Measurements from ENCODE around the gene INPP5A. TPM values are rescaled to one million over a fixed set of nuclear protein-coding genes. Genes with fewer than 3 reads are reported as not detected.
A peak's percentile ranks its signal among the peaks of the same experiment; 100 is the strongest.

INPP5A gene
- total and polyA plus RNA-seq, 4 donors: 12.4 to 39.9 (median 28.2) TPM

- WGBS, 2 donors: 78 to 84% methylated on average over 19 of the region's 19 CpGs
- ATAC-seq (ENCODE audit: insufficient read depth, low FRiP score): no peak
- H3K27me3 ChIP-seq (ENCODE audit: control insufficient read depth in 3 of 3, insufficient read depth in 3 of 3, low read length in 2 of 3): no peaks in the 10 kb centered on the region
- TF ChIP-seq, protein P1, sequence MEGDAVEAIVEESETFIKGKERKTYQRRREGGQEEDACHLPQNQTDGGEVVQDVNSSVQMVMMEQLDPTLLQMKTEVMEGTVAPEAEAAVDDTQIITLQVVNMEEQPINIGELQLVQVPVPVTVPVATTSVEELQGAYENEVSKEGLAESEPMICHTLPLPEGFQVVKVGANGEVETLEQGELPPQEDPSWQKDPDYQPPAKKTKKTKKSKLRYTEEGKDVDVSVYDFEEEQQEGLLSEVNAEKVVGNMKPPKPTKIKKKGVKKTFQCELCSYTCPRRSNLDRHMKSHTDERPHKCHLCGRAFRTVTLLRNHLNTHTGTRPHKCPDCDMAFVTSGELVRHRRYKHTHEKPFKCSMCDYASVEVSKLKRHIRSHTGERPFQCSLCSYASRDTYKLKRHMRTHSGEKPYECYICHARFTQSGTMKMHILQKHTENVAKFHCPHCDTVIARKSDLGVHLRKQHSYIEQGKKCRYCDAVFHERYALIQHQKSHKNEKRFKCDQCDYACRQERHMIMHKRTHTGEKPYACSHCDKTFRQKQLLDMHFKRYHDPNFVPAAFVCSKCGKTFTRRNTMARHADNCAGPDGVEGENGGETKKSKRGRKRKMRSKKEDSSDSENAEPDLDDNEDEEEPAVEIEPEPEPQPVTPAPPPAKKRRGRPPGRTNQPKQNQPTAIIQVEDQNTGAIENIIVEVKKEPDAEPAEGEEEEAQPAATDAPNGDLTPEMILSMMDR (IDR thresholded peaks at IDR 0.05; ENCODE audit: control extremely low read depth, extremely low read depth): no peak
- peaks cover 0 to 3% (median under 1%) of the 10 kb centered on the region in 4 donors for H3K36me3 ChIP-seq (ENCODE audit: control insufficient read depth in 4 of 4, insufficient read depth in 4 of 4, low read length in 4 of 4)
- no peaks in the 10 kb centered on the region for H3K9me3 ChIP-seq (ENCODE audit: control insufficient read depth in 4 of 4, insufficient read depth in 3 of 4, low read length in 3 of 4)
- H3K9ac ChIP-seq (ENCODE audit: insufficient read depth in 1 of 2, low read length in 2 of 2): no peak overlapping the region
- peaks cover 0 to 33% (median 3%) of the 10 kb centered on the region in 5 donors for H3K4me1 ChIP-seq (ENCODE audit: control insufficient read depth in 5 of 5, insufficient read depth in 5 of 5, low read length in 5 of 5)
- no peak overlapping the region for H3K4me3 ChIP-seq
- H3K27ac ChIP-seq (ENCODE audit: low read depth in 1 of 2, low read length in 1 of 2): no peak overlapping the region
- no peak for DNase-seq
Measured at GRCh38 chr10:132554053-132554990, 16.7 kb downstream of the INPP5A start.

GRCh38 chr10:132554991-132555647 lies 17.5 kb downstream of the INPP5A start:
- TF ChIP-seq, protein P1 (IDR thresholded peaks at IDR 0.05; ENCODE audit: control extremely low read depth, extremely low read depth): no peak
- 41 to 50% methylated on average over 18 of the region's 18 CpGs for WGBS, 2 donors
- peak in 1 of 3 donors; percentile 18 for DNase-seq
- peaks cover 0 to 33% (median 3%) of the 10 kb centered on the region in 5 donors for H3K4me1 ChIP-seq (ENCODE audit: control insufficient read depth in 5 of 5, insufficient read depth in 5 of 5, low read length in 5 of 5)
- H3K9ac ChIP-seq (ENCODE audit: insufficient read depth in 1 of 2, low read length in 2 of 2): no peak overlapping the region
- no peak overlapping the region for H3K4me3 ChIP-seq
- ATAC-seq (ENCODE audit: insufficient read depth, low FRiP score): no peak
- no peak overlapping the region for H3K27ac ChIP-seq (ENCODE audit: low read depth in 1 of 2, low read length in 1 of 2)
- no peaks in the 10 kb centered on the region for H3K9me3 ChIP-seq (ENCODE audit: control insufficient read depth in 4 of 4, insufficient read depth in 3 of 4, low read length in 3 of 4)
- H3K36me3 ChIP-seq (ENCODE audit: control insufficient read depth in 4 of 4, insufficient read depth in 4 of 4, low read length in 4 of 4): peaks cover 0 to 3% (median under 1%) of the 10 kb centered on the region in 4 donors
- no peaks in the 10 kb centered on the region for H3K27me3 ChIP-seq (ENCODE audit: control insufficient read depth in 3 of 3, insufficient read depth in 3 of 3, low read length in 2 of 3)

GRCh38 chr10:132555648-132556575 lies 18.3 kb downstream of the INPP5A start:
- Histone ChIP-seq H3K27me3 (ENCODE audit: control insufficient read depth in 3 of 3, insufficient read depth in 3 of 3, low read length in 2 of 3) (no peaks in the 10 kb centered on the region), H3K27ac (ENCODE audit: low read depth in 1 of 2, low read length in 1 of 2) (no peak overlapping the region), H3K9ac (ENCODE audit: insufficient read depth in 1 of 2, low read length in 2 of 2) (no peak overlapping the region), H3K9me3 (ENCODE audit: control insufficient read depth in 4 of 4, insufficient read depth in 3 of 4, low read length in 3 of 4) (no peaks in the 10 kb centered on the region), H3K36me3 (ENCODE audit: control insufficient read depth in 4 of 4, insufficient read depth in 4 of 4, low read length in 4 of 4) (peaks cover 0 to 3% (median under 1%) of the 10 kb centered on the region in 4 donors), H3K4me3 (no peak overlapping the region), H3K4me1 (ENCODE audit: control insufficient read depth in 5 of 5, insufficient read depth in 5 of 5, low read length in 5 of 5) (peaks cover 0 to 26% (median 4%) of the 10 kb centered on the region in 5 donors)
- WGBS, 2 donors: 57 to 76% methylated on average over 22 of the region's 22 CpGs
- DNase-seq (no peak), ATAC-seq (ENCODE audit: insufficient read depth, low FRiP score) (no peak)
- TF ChIP-seq, protein P1 (IDR thresholded peaks at IDR 0.05; ENCODE audit: control extremely low read depth, extremely low read depth): no peak
